Measurements from ENCODE around the gene BMP2K. TPM values are rescaled to one million over a fixed set of nuclear protein-coding genes. Genes with fewer than 3 reads are reported as not detected.
A peak's percentile ranks its signal among the peaks of the same experiment; 100 is the strongest.
"Not testable (repeated sequence)": the region's sequence is repeated elsewhere in the genome, so short reads cannot be mapped to it uniquely, and the experiment has no call there.

Gene BMP2K
- total RNA-seq, 1 donor from 2014 or later = 92.9 TPM

- intact Hi-C loops (cut with DNase I) = loop anchor here (10.0 kb wide), 1 partner anchor 157 kb away; no protein-coding TSS in a partner anchor
- DNase-seq (ENCODE audit: low spot score) (no peak), ATAC-seq (no peak)
Measured at GRCh38 chr4:78781924-78782323, 5.8 kb downstream of the BMP2K start.

- intact Hi-C loops (cut with DNase I) = loop anchor here (10.0 kb wide), 1 partner anchor 160 kb away; no protein-coding TSS in a partner anchor
- DNase-seq (ENCODE audit: low spot score) (no peak), ATAC-seq (peak; percentile 58)
Measured at GRCh38 chr4:78784236-78784865, 8.2 kb downstream of the BMP2K start.

GRCh38 chr4:78787392-78788006, 11.3 kb downstream of the BMP2K start:
- intact Hi-C loops (cut with DNase I) = loop anchor here (10.0 kb wide), 1 partner anchor 163 kb away; no protein-coding TSS in a partner anchor
- ATAC-seq = no peak
- no peak for DNase-seq (ENCODE audit: low spot score)

- ATAC-seq (no peak), DNase-seq (ENCODE audit: low spot score) (no peak)
- intact Hi-C loops (cut with DNase I) = loop anchor here (10.0 kb wide), 1 partner anchor 163 kb away; no protein-coding TSS in a partner anchor
Measured at GRCh38 chr4:78788007-78788889, 12.1 kb downstream of the BMP2K start.

GRCh38 chr4:78795594-78796416, 19.7 kb downstream of the BMP2K start:
- DNase-seq (ENCODE audit: low spot score) = not testable (repeated sequence)

GRCh38 chr4:78796526-78796925, 20.4 kb downstream of the BMP2K start:
- intact Hi-C loops (cut with DNase I) = loop anchor here (10.0 kb wide), 1 partner anchor 48 kb away; no protein-coding TSS in a partner anchor
- no peak for ATAC-seq
- no peak for DNase-seq (ENCODE audit: low spot score)

More at GRCh38 chr4:78795594-78796416, 19.7 kb downstream of the BMP2K start:
- ATAC-seq = not testable (repeated sequence)
- intact Hi-C loops (cut with DNase I) = loop anchor here (10.0 kb wide), 1 partner anchor 49 kb away; no protein-coding TSS in a partner anchor

GRCh38 chr4:78797777-78798284, 21.7 kb downstream of the BMP2K start:
- DNase-seq (ENCODE audit: low spot score) = no peak
- ATAC-seq = no peak
- intact Hi-C loops (cut with DNase I) = loop anchor here (10.0 kb wide), 1 partner anchor 47 kb away; no protein-coding TSS in a partner anchor

- intact Hi-C loops (cut with DNase I) = loop anchor here (10.0 kb wide), 1 partner anchor 45 kb away; no protein-coding TSS in a partner anchor
- DNase-seq (ENCODE audit: low spot score) = no peak
Measured at GRCh38 chr4:78799551-78800495, 23.7 kb downstream of the BMP2K start.

GRCh38 chr4:78800965-78801364, 24.8 kb downstream of the BMP2K start:
- ATAC-seq = no peak
- no peak for DNase-seq (ENCODE audit: low spot score)
- intact Hi-C loops (cut with DNase I) = no loop called here

More at GRCh38 chr4:78799551-78800495, 23.7 kb downstream of the BMP2K start:
- ATAC-seq = no peak

- no peak for ATAC-seq
- intact Hi-C loops (cut with DNase I) = no loop called here
- DNase-seq (ENCODE audit: low spot score) = no peak
Measured at GRCh38 chr4:78803983-78804382, 27.8 kb downstream of the BMP2K start.

GRCh38 chr4:78806943-78807460, 30.9 kb downstream of the BMP2K start:
- DNase-seq (ENCODE audit: low spot score) (no peak), ATAC-seq (no peak)
- intact Hi-C loops (cut with DNase I) = no loop called here

- intact Hi-C loops (cut with DNase I) = no loop called here
- no peak for ATAC-seq
Measured at GRCh38 chr4:78809295-78809694, 33.1 kb downstream of the BMP2K start.

GRCh38 chr4:78809928-78810835, 34.0 kb downstream of the BMP2K start:
- intact Hi-C loops (cut with DNase I) = no loop called here
- ATAC-seq (no peak), DNase-seq (ENCODE audit: low spot score) (no peak)

More at GRCh38 chr4:78809295-78809694, 33.1 kb downstream of the BMP2K start:
- DNase-seq (ENCODE audit: low spot score) = no peak

- ATAC-seq (no peak), DNase-seq (ENCODE audit: low spot score) (no peak)
- intact Hi-C loops (cut with DNase I) = no loop called here
Measured at GRCh38 chr4:78811034-78811433, 34.9 kb downstream of the BMP2K start.

GRCh38 chr4:78818530-78819079, 42.5 kb downstream of the BMP2K start:
- ATAC-seq = no peak
- DNase-seq (ENCODE audit: low spot score) = no peak
- intact Hi-C loops (cut with DNase I) = no loop called here

- intact Hi-C loops (cut with DNase I) = no loop called here
Measured at GRCh38 chr4:78824001-78824400, 47.9 kb downstream of the BMP2K start.

More at GRCh38 chr4:78824001-78824400, 47.9 kb downstream of the BMP2K start:
- DNase-seq (ENCODE audit: low spot score) = no peak
- ATAC-seq = no peak

Measured in sciatic nerve (tissue), 2 donors.